ENCODE measurements around the gene CFLAR. TPM values are rescaled to one million over a fixed set of nuclear protein-coding genes. Genes with fewer than 3 reads are reported as not detected.

Gene CFLAR
- total and polyA plus RNA-seq, 9 of the 15 experiments (the other 6 are each of a cell fraction or from before 2014, with no cell fraction given), result 27.5 to 102 (median 54.0) TPM

DNA sequence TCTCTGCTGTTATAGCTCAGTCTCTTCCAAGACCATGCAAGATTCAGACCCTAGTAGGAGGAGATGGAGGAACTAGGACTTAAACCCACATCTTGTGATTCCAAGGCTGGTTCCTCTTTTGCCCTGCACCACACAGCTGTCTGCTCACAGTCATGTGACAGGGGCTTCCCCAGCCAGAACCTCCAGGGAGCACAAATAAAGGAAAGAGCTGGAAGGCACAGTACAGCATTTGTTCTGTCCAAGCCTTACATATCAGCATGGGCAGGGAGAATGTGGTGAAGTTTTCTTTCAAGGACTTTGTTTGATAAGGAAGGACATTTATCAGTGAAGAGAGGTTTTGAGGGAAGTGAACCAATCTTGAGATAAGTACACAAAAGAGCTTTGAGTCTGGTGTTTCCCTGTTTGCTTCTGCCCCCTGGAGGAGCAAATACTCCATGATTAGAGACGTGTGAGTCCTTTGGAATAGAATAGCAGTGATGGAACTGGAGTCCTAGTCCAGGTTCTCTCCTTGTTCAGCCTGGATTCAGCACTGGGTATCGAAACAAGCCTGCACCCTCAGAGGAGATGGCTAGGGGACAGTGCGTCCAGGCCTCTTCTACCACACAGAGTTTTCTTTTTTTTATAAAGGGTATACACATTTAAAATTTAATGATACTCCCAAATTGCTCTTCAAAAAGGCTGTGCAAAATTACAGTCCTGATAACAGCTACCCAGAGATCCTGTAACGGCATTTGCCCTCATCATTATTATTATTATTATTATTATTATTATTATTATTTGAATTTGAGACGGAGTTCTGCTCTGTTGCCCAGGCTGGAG is 42.4 kb downstream of the CFLAR start (continued):
- TF ChIP-seq, protein P1, sequence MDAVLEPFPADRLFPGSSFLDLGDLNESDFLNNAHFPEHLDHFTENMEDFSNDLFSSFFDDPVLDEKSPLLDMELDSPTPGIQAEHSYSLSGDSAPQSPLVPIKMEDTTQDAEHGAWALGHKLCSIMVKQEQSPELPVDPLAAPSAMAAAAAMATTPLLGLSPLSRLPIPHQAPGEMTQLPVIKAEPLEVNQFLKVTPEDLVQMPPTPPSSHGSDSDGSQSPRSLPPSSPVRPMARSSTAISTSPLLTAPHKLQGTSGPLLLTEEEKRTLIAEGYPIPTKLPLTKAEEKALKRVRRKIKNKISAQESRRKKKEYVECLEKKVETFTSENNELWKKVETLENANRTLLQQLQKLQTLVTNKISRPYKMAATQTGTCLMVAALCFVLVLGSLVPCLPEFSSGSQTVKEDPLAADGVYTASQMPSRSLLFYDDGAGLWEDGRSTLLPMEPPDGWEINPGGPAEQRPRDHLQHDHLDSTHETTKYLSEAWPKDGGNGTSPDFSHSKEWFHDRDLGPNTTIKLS (IDR thresholded peaks at IDR 0.05; ENCODE audit: borderline replicate concordance, low read depth), result no peak
- TF ChIP-seq PHTF2 (CRISPR knock-in tag; IDR thresholded peaks at IDR 0.05) (no peak), IFI16 (CRISPR knock-in tag; IDR thresholded peaks at IDR 0.05) (no peak), PCBP1 (IDR thresholded peaks at IDR 0.05; ENCODE audit: low read depth, low read length, poor library complexity, severe bottlenecking) (no peak), DPF2 (IDR thresholded peaks at IDR 0.05) (peak; percentile 68; the same call in 1 of the 2 replicates), ARID1B (IDR thresholded peaks at IDR 0.05) (peak; percentile 80), ZNF57 (CRISPR knock-in tag; IDR thresholded peaks at IDR 0.05) (no peak), MYBL2 (IDR thresholded peaks at IDR 0.05; ENCODE audit: low read depth) (no peak), MYBL2 (CRISPR knock-in tag; IDR thresholded peaks at IDR 0.05; ENCODE audit: borderline replicate concordance) (no peak), SLC30A9 (CRISPR knock-in tag; IDR thresholded peaks at IDR 0.05) (no peak), ZNF311 (CRISPR knock-in tag; IDR thresholded peaks at IDR 0.05) (no peak)
- TF ChIP-seq, protein P2, sequence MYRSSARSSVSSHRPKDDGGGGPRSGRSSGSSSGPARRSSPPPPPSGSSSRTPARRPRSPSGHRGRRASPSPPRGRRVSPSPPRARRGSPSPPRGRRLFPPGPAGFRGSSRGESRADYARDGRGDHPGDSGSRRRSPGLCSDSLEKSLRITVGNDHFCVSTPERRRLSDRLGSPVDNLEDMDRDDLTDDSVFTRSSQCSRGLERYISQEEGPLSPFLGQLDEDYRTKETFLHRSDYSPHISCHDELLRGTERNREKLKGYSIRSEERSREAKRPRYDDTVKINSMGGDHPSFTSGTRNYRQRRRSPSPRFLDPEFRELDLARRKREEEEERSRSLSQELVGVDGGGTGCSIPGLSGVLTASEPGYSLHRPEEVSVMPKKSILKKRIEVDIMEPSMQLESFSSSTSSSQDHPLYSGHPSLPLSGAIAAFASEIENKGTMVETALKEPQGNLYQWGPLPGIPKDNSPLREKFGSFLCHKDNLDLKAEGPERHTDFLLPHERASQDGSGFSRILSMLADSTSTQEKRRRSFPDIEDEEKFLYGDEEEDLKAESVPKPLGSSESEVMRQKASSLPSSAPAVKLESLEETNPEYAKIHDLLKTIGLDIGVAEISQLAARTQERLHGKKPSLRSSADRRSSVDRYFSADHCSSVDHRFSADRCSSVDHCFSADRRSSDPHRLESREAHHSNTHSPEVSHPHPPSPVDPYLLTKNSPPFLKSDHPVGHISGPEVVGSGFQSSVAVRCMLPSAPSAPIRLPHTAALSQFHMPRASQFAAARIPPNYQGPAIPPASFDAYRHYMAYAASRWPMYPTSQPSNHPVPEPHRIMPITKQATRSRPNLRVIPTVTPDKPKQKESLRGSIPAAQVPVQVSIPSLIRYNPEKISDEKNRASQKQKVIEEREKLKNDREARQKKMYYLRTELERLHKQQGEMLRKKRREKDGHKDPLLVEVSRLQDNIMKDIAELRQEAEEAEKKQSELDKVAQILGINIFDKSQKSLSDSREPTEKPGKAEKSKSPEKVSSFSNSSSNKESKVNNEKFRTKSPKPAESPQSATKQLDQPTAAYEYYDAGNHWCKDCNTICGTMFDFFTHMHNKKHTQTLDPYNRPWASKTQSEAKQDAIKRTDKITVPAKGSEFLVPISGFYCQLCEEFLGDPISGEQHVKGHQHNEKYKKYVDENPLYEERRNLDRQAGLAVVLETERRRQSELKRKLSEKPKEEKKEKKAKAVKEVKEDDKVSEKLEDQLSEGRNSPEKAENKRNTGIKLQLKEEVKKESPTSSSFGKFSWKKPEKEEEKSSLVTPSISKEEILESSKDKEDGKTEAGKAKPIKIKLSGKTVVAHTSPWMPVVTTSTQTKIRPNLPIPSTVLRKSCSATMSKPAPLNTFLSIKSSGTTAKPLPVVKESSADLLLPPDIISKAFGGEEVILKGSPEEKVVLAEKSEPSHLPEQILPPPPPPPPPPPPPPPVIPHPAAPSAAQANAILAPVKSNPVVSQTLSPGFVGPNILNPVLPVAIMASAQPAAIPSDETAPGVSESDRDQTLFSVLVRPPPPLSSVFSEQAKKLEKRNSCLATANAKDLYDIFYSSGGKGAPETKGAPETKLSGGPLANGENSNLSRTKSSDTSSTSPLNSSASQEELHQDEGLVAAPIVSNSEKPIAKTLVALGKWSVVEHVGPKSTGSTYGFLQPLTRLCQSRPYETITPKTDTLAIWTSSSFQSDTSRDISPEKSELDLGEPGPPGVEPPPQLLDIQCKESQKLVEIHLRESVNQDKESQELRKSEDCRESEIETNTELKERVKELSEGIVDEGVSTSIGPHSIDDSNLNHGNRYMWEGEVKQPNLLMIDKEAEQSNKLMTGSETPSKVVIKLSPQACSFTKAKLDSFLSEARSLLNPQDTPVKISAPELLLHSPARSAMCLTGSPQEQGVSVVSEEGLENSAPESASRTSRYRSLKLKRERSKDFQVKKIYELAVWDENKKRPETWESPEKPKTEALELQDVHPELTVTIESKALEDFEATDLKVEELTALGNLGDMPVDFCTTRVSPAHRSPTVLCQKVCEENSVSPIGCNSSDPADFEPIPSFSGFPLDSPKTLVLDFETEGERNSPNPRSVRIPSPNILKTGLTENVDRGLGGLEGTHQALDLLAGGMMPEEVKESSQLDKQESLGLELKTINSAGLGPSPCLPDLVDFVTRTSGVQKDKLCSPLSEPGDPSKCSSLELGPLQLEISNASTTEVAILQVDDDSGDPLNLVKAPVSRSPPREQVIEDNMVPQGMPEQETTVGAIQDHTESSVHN (IDR thresholded peaks at IDR 0.05; ENCODE audit: borderline replicate concordance in 1 of 2, low read depth in 1 of 2), result no peak
- TF ChIP-seq, protein P3, sequence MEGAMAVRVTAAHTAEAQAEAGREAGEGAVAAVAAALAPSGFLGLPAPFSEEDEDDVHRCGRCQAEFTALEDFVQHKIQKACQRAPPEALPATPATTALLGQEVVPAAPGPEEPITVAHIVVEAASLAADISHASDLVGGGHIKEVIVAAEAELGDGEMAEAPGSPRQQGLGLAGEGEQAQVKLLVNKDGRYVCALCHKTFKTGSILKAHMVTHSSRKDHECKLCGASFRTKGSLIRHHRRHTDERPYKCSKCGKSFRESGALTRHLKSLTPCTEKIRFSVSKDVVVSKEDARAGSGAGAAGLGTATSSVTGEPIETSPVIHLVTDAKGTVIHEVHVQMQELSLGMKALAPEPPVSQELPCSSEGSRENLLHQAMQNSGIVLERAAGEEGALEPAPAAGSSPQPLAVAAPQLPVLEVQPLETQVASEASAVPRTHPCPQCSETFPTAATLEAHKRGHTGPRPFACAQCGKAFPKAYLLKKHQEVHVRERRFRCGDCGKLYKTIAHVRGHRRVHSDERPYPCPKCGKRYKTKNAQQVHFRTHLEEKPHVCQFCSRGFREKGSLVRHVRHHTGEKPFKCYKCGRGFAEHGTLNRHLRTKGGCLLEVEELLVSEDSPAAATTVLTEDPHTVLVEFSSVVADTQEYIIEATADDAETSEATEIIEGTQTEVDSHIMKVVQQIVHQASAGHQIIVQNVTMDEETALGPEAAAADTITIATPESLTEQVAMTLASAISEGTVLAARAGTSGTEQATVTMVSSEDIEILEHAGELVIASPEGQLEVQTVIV (CRISPR knock-in tag; IDR thresholded peaks at IDR 0.05; ENCODE audit: borderline replicate concordance), result no peak

All from K562 (cell line).